Breast epithelium (tissue), 3 donors: ENCODE measurements around the gene CLCA2.

Experiments
- POLR2A ChIP-seq: fragments of 450-650 bp; IDR thresholded peaks from one replicate; pipeline ENCODE4 v1.6.1; 2016; ENCODE audit warnings: antibody characterized with exemption, mild to moderate bottlenecking, moderate library complexity
- POLR2AphosphoS5 ChIP-seq, 3 donors: sonication (generic); formaldehyde crosslinking; IDR thresholded peaks; one replicate each; pipeline ENCODE4 v1.6.1; 2017; ENCODE audit warnings: antibody characterized with exemption in 3 of 3
- TF ChIP-seq, protein P1 (sequence below), 3 donors: fragments of 450-650 bp; IDR thresholded peaks; one replicate each; pipeline ENCODE4 v1.5.1; 2016 to 2017; ENCODE audit warnings: antibody characterized with exemption in 3 of 3, mild to moderate bottlenecking in 3 of 3, moderate library complexity in 3 of 3

DNA sequence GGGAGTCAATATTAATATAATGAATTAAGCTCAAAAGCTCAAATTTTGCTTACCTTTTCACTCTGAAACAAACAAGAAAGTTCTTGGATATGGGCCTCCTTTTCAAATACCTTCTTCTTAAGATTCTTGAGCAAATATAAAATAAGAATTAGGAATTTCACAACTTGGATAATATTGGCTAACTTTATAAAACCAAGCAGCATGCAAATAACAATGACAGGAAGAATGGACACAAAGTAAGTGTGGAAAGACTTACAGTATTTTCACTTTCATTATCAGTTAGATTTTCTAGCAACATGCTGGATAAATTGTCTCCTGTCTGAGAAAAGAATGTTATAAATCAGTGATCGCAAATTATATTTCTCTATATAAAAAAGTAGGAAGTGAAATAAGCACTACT is 41.1 kb upstream of the CLCA2 start:
- TF ChIP-seq, protein P1, sequence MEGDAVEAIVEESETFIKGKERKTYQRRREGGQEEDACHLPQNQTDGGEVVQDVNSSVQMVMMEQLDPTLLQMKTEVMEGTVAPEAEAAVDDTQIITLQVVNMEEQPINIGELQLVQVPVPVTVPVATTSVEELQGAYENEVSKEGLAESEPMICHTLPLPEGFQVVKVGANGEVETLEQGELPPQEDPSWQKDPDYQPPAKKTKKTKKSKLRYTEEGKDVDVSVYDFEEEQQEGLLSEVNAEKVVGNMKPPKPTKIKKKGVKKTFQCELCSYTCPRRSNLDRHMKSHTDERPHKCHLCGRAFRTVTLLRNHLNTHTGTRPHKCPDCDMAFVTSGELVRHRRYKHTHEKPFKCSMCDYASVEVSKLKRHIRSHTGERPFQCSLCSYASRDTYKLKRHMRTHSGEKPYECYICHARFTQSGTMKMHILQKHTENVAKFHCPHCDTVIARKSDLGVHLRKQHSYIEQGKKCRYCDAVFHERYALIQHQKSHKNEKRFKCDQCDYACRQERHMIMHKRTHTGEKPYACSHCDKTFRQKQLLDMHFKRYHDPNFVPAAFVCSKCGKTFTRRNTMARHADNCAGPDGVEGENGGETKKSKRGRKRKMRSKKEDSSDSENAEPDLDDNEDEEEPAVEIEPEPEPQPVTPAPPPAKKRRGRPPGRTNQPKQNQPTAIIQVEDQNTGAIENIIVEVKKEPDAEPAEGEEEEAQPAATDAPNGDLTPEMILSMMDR (IDR thresholded peaks at IDR 0.05) = no peak
- TF ChIP-seq POLR2A (no peak), POLR2AphosphoS5 (IDR thresholded peaks at IDR 0.05) (no peak)
